Activated naive CD4-positive, alpha-beta T cell treated with anti-CD3 and anti-CD28 coated beads for 36 hours (primary cell): ENCODE measurements around the gene CAMSAP3. TPM values are rescaled to one million over a fixed set of nuclear protein-coding genes. Genes with fewer than 3 reads are reported as not detected.

Source experiments
- CTCF ChIA-PET: fragments of 350-600 bp; sonication (Branson Sonifier 250); formaldehyde crosslinking; loops from one replicate; lab custom pipeline; 2021; ENCODE audit warnings: antibody characterized with exemption; lab: Charles Lee
- DNase-seq: peaks from one replicate; pipeline ENCODE4 v3.0.0-alpha.2; 2020
- H3K27ac Mint-ChIP-seq: one replicate; pipeline ENCODE4 v1.8.0; 2021; ENCODE audit warnings: mild to moderate bottlenecking, mixed read lengths
- H3K27me3 Mint-ChIP-seq: one replicate; pipeline ENCODE4 v1.8.0; 2021; ENCODE audit warnings: low read depth, mixed read lengths
- H3K36me3 Mint-ChIP-seq: one replicate; pipeline ENCODE4 v1.8.0; 2021; ENCODE audit warnings: low read depth, mixed read lengths
- H3K4me1 Mint-ChIP-seq: one replicate; pipeline ENCODE4 v1.8.0; 2021; ENCODE audit warnings: low read depth, mixed read lengths
- H3K4me3 Mint-ChIP-seq: one replicate; pipeline ENCODE4 v1.8.0; 2021; ENCODE audit warnings: mild to moderate bottlenecking, moderate library complexity, mixed read lengths
- H3K9me3 Mint-ChIP-seq: one replicate; pipeline ENCODE4 v1.8.0; 2021; ENCODE audit warnings: mixed read lengths
- intact Hi-C: fragments of 100-400 bp; cut with micrococcal nuclease; formaldehyde crosslinking; loops from one replicate; pipeline ENCODE4 v1.15.1; 2023
- microRNA-seq: library from miRNA; unstranded; fragments of <30 nt; microRNA quantifications from one replicate; pipeline ENCODE4 v1.2.0, GENCODE V29; 2022; ENCODE audit warnings: borderline microRNAs expressed, borderline replicate concordance
- total RNA-seq, 2 experiments: library from RNA; stranded (reverse); gene quantifications; one replicate each; pipeline ENCODE4 v1.2.3, GENCODE V29; 2021

Gene CAMSAP3
- total RNA-seq, 2 experiments from 2014 or later: 0.24 to 0.30 TPM

DNA sequence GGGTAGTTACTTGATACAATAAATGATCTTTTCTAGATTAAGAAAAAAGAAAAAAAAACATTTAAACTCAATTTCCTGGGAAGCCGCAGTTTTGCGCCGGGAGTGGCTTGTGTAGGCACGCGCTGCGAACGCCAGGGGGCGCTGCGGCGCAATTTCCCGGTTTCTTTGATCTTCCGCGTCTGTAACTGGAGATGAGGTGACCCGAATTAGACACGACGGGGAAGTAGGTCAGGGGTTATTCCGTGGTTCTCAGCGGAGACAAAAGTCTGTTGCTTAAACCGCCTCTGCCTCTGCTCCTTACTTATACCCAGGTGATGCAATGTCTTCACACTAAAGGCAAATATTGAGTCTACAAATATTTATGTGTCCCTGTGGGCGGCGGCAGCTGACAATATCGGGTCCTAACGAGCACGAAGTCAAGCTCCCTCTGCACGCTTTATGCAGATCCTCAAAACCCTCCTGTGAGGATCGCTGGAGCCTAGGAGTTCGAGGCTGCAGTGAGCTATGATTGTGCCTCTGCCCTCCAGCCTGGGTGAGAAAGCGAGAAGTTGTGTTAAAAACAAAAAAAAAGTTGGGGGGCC is 56.5 kb downstream of the CAMSAP3 start:
- CTCF ChIA-PET: interaction anchor here (0.7 to 6.3 kb wide), 15 partner anchors 8 to 152 kb away, joined by 3 to 46 read pairs (median 4); partner anchors contain the start of genes PET100, RETN, TRAPPC5 and XAB2
- peak; percentile 92 for DNase-seq
- Mint-ChIP-seq H3K27ac (no peak overlapping the region), H3K4me3 (peak overlapping the region; percentile 65), H3K4me1 (peaks cover 14% of the 10 kb centered on the region), H3K27me3 (no peaks in the 10 kb centered on the region), H3K36me3 (no peaks in the 10 kb centered on the region), H3K9me3 (no peaks in the 10 kb centered on the region)
- intact Hi-C loops: loop anchor here (1.0 kb wide), 2 partner anchors 28 to 147 kb away; partner anchors contain the start of gene TRAPPC5

DNA sequence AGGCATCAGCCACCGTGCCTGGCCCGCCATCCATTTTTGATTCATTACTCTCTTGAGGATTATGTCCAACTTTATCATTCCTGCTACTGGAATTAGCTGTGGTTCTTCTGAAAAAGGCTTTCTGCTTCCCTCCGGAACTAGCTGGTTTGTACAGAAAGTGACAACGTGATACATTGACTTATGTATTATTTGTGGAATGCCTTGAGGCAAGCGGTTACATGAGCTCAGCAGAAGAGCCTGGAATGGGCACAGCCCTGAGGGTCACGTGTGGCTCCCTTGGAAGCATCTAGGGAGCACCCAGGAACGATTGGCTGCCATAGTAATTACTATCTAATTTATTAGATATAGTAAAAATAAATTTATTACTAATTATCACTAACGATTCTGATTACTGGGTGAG is 58.7 kb downstream of the CAMSAP3 start:
- Mint-ChIP-seq H3K9me3 (no peaks in the 10 kb centered on the region), H3K27me3 (no peaks in the 10 kb centered on the region), H3K4me3 (no peak overlapping the region), H3K27ac (no peak overlapping the region), H3K4me1 (peaks cover 31% of the 10 kb centered on the region), H3K36me3 (no peaks in the 10 kb centered on the region)
- intact Hi-C loops: no loop called here
- CTCF ChIA-PET: interaction anchor here (0.9 to 6.3 kb wide), 3 partner anchors 27 to 145 kb away, joined by 3 to 46 read pairs (median 9); partner anchors contain the start of gene TRAPPC5
- DNase-seq: no peak

DNA sequence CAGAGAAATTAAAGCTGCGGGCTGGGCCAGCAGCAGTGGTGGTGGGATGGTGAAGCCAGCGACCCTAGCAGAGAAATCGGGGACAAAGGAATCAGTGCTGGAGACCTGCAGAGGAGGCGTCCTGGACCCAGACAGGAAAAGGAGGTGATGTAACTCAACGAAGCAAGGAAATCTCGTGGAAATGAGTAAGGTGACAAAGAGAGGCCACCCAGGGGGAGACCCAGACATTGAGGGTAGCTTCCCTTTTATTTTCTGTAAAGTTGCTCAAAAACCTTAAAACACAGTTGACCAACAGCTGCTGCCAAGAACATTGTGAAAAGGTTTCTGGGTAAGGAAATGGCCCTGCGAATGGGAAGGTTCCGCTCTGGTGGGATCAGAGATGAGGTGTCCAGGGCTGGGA is 59.9 kb downstream of the CAMSAP3 start:
- CTCF ChIA-PET: interaction anchor here (1.7 to 6.3 kb wide), 3 partner anchors 25 to 144 kb away, joined by 4 to 46 read pairs (median 9); partner anchors contain the start of gene TRAPPC5
- no peak overlapping the region for H3K27ac Mint-ChIP-seq
- intact Hi-C loops: no loop called here

DNA sequence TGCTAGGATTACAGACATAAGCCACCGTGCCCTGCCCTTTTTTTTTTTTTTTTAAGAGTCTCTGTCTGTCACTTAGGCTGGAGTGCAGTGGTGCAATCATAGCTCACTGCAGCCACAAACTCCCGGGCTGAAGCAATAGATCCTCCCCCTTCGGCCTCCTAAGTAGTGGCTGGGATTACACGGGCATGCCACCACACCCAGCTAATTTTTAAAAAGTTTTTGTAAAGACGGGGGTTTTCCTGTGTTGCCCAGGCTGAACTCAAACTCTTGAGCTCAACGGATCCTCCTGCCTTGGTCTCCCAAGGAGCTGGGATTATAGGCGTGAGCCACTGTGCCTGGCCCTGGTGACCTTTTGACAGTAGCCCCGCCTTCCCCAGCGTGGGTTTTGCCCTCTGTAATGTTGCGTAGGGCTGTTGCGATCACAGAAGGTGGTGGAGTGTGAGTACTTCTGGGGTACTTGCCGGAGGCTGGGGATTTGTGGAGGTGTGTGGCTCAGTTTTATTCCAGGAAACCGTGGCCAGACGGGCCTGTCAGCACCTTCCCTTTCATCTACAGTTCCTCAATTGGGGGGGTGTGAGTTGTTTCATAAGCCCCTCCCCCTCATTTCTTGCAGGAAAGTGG is 61.6 kb downstream of the CAMSAP3 start:
- peak; percentile 59 for DNase-seq
- intact Hi-C loops: no loop called here
- Mint-ChIP-seq H3K27me3 (no peaks in the 10 kb centered on the region), H3K4me1 (peaks cover 29% of the 10 kb centered on the region), H3K4me3 (no peak overlapping the region), H3K36me3 (no peaks in the 10 kb centered on the region), H3K27ac (peak overlapping the region; percentile 24), H3K9me3 (no peaks in the 10 kb centered on the region)
- CTCF ChIA-PET: interaction anchor here (0.6 to 2.4 kb wide), 3 partner anchors 23 to 516 kb away, joined by 3 to 12 read pairs (median 7); partner anchors contain the start of gene TRAPPC5

More for the DNA sequence above, 59.9 kb downstream of the CAMSAP3 start:
- H3K4me3 Mint-ChIP-seq: no peak overlapping the region
- H3K4me1 Mint-ChIP-seq: peaks cover 31% of the 10 kb centered on the region
- no peak for DNase-seq
- H3K36me3 Mint-ChIP-seq: no peaks in the 10 kb centered on the region
- no peaks in the 10 kb centered on the region for H3K9me3 Mint-ChIP-seq
- no peaks in the 10 kb centered on the region for H3K27me3 Mint-ChIP-seq

DNA sequence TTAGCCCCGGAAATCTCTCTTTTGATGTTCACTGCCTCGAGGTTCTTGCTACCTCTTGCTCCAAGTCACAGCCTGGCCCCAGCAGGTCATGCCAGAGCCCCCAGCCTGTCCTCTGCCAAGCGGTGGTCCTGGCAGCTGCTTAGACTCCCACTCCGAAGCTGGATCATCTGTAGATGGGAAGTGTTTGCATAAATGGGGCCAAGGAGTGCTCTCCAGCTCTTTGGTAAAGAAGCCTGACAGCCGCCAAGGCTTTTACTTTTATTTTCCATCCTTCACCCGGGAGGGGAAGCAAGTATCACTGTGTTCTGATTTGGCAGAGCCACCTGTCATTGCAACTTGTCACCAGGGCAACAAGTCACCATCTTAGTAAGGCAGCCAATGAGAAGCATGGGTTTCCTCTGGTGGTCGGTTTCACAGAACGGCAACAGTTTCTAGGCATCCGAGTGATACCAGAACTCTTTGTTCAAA is 62.6 kb downstream of the CAMSAP3 start:
- H3K27ac Mint-ChIP-seq: peak overlapping the region; percentile 78
- intact Hi-C loops: loop anchor here (1.0 kb wide), 1 partner anchor 22 kb away; the partner anchor contains the start of gene TRAPPC5
- H3K9me3 Mint-ChIP-seq: no peaks in the 10 kb centered on the region
- H3K4me1 Mint-ChIP-seq: peaks cover 23% of the 10 kb centered on the region
- no peaks in the 10 kb centered on the region for H3K36me3 Mint-ChIP-seq
- peak overlapping the region; percentile 75 for H3K4me3 Mint-ChIP-seq
- DNase-seq: peak; percentile 81
- CTCF ChIA-PET: interaction anchor here (1.4 to 2.4 kb wide), 2 partner anchors 22 to 90 kb away, joined by 4 to 12 read pairs; partner anchors contain the start of gene TRAPPC5
- H3K27me3 Mint-ChIP-seq: no peaks in the 10 kb centered on the region

DNA sequence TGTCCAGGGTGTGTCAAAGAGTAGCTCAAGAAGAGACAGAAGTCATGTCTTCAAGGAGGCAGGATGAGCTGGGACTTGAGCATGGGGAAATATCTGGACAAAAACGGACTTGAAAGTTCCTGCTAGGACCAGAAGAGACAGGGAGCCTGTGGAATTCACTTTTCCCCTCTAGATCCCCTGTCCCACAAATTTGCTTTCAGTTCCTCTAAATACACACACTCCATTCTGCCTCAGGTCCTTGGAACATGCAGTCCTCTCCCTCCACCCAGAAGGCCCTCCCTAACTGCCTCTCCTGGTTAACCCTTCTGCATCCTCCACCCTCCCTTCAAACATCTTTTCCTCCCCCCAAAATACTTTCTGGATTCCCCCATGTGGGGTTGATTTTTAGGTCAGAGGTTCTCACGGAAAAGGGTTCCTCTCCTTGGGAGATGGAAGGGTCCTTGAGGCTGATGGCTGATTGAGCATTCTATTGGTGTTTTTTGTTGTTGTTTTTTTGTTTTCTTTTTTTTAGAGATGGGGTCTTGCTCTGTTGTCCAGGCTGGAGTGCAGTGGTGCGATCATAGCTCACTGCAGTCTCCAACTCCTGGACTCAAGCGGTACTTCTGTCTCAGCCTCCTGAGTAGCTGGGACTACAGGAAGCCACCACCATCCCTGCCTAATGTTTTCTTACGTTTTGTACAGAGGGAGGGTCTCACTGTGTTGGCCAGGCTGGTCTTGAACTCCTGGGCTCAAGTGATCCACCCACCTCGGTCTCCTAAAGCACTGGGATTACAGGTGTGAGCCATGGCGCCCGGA is 66.3 kb downstream of the CAMSAP3 start:
- H3K4me3 Mint-ChIP-seq: no peak overlapping the region
- no peaks in the 10 kb centered on the region for H3K36me3 Mint-ChIP-seq
- no peaks in the 10 kb centered on the region for H3K9me3 Mint-ChIP-seq
- H3K4me1 Mint-ChIP-seq: peaks cover 18% of the 10 kb centered on the region
- DNase-seq: no peak
- intact Hi-C loops: no loop called here
- CTCF ChIA-PET: interaction anchor here (0.6 to 1.5 kb wide), 4 partner anchors 11 to 592 kb away, joined by 3 to 10 read pairs (median 4); partner anchors contain the start of gene TRAPPC5
- H3K27ac Mint-ChIP-seq: no peak overlapping the region
- no peaks in the 10 kb centered on the region for H3K27me3 Mint-ChIP-seq

DNA sequence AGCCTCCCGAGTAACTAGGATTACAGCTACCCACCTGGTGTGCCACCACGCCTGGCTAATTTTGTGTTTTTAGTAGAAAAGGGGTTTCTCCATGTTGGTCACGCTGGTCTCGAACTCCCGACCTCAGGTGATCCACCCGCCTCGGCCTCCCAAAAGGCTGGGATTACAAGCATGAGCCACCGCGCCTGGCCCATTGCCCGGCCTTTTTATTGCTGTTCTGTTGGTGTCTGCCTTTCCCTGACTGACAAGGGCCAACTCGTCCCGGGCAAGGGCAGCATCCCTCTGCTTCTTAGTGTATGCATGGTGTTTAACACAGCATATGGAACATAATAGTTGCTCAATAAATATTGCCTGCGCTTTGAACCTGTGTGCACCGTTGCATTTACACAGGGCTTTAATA is 67.0 kb downstream of the CAMSAP3 start:
- intact Hi-C loops: no loop called here
- no peak for DNase-seq
- Mint-ChIP-seq H3K27me3 (no peaks in the 10 kb centered on the region), H3K4me1 (peaks cover 11% of the 10 kb centered on the region), H3K36me3 (no peaks in the 10 kb centered on the region), H3K27ac (no peak overlapping the region), H3K9me3 (no peaks in the 10 kb centered on the region), H3K4me3 (no peak overlapping the region)
- CTCF ChIA-PET: interaction anchor here (1.0 kb wide), 1 partner anchor 18 kb away, joined by 3 read pairs; the partner anchor contains the start of gene TRAPPC5

DNA sequence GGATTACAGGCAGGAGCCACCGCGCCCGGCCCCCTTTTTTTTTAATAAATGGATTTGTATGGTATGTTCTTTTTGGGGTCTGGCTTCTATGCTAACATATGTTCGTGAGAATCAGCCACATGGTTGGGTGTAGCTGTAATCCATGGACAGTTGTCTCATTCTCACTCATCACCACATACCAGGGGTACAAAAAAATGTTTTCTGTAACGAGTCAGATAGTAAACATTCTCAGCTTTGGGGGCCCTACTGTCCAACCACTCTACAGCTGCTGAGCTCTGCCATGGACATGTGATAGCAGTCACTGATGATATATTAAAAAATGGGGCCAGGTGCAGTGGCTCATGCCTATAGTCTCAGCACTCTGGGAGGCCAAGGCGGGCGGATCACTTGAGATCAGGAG is 68.0 kb downstream of the CAMSAP3 start:
- H3K27me3 Mint-ChIP-seq: no peaks in the 10 kb centered on the region
- H3K9me3 Mint-ChIP-seq: no peaks in the 10 kb centered on the region
- CTCF ChIA-PET: interaction anchor here (0.7 kb wide), 1 partner anchor 1695 kb away, joined by 3 read pairs; no protein-coding TSS in a partner anchor
- no peak overlapping the region for H3K4me3 Mint-ChIP-seq
- no peaks in the 10 kb centered on the region for H3K36me3 Mint-ChIP-seq
- H3K27ac Mint-ChIP-seq: no peak overlapping the region
- no peak for DNase-seq
- peaks cover 3% of the 10 kb centered on the region for H3K4me1 Mint-ChIP-seq
- intact Hi-C loops: no loop called here

DNA sequence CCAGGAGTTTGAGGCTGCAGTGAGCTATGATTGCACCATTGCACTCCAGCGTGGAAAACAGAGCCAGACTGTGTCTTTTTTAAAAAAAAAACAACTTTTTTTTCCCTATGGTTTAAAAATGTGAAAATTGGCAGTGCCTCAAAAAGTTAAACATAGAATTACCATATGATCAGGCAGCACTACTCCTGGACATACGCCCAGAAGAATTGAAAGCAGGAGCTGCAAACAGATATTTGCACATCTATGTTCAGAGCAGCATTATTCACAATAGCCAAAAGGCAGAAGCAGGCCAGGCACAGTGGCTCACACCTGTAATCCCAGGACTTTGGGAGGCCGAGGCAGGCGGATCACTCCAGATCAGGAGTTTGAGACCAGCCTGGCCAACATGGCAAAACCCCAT is 69.4 kb downstream of the CAMSAP3 start:
- H3K9me3 Mint-ChIP-seq: no peaks in the 10 kb centered on the region

More for the DNA sequence above, 69.4 kb downstream of the CAMSAP3 start:
- Mint-ChIP-seq H3K36me3 (no peaks in the 10 kb centered on the region), H3K27me3 (peaks cover 7% of the 10 kb centered on the region), H3K4me3 (no peak overlapping the region), H3K4me1 (peaks cover 4% of the 10 kb centered on the region), H3K27ac (no peak overlapping the region)
- CTCF ChIA-PET: no interaction called here
- intact Hi-C loops: no loop called here
- DNase-seq: no peak

Small RNA genes lying within 50 kb of the gene (microRNA-seq; reads per million reads assigned to microRNA genes)
- not detected for gene MIR6792

Other genes with a start within 250 kb of the CAMSAP3 start
- gene ARHGEF18, start 246.9 kb upstream of the CAMSAP3 start, total RNA-seq: 10 to 100 TPM; 24.6 to 28.7 TPM
- 1 to 10 TPM in 1 of 2 experiments, under 1 TPM in 1; 0.86 to 1.1 TPM for gene PEX11G, start 106.8 kb upstream of the CAMSAP3 start, total RNA-seq
- 1 to 10 TPM; 3.7 to 3.9 TPM for gene ZNF358, start 79.8 kb upstream of the CAMSAP3 start, total RNA-seq
- 1 to 10 TPM; 4.2 to 5.2 TPM for gene MCOLN1, start 73.2 kb upstream of the CAMSAP3 start, total RNA-seq
- 10 to 100 TPM; 75.5 to 81.7 TPM for gene PNPLA6, start 60.1 kb upstream of the CAMSAP3 start, total RNA-seq
- gene XAB2, start 33.7 kb downstream of the CAMSAP3 start, total RNA-seq: 10 to 100 TPM; 60.0 to 60.4 TPM
- gene PET100, start 33.9 kb downstream of the CAMSAP3 start, total RNA-seq: 10 to 100 TPM; 93.9 to 96.5 TPM
- gene PCP2, start 37.9 kb downstream of the CAMSAP3 start, total RNA-seq: under 1 TPM in 1 of 2 experiments, not detected in 1; 0.64 TPM
- gene STXBP2, start 41.2 kb downstream of the CAMSAP3 start, total RNA-seq: 10 to 100 TPM; 88.4 to 92.4 TPM
- gene RETN, start 73.2 kb downstream of the CAMSAP3 start, total RNA-seq: not detected
- not detected for gene MCEMP1, start 81.2 kb downstream of the CAMSAP3 start, total RNA-seq
- gene TRAPPC5, start 85.0 kb downstream of the CAMSAP3 start, total RNA-seq: 10 to 100 TPM; 74.7 to 82.4 TPM
- under 1 TPM; 0.86 to 0.89 TPM for gene FCER2, start 106.3 kb downstream of the CAMSAP3 start, total RNA-seq
- gene CLEC4G, start 136.2 kb downstream of the CAMSAP3 start, total RNA-seq: not detected
- not detected for gene CD209, start 151.7 kb downstream of the CAMSAP3 start, total RNA-seq
- not detected for gene CLEC4M, start 167.4 kb downstream of the CAMSAP3 start, total RNA-seq
- 1 to 10 TPM; 5.2 TPM for gene EVI5L, start 234.4 kb downstream of the CAMSAP3 start, total RNA-seq